Measurements from ENCODE around the gene LRMDA.
"Not testable (repeated sequence)": the region's sequence is repeated elsewhere in the genome, so short reads cannot be mapped to it uniquely, and the experiment has no call there.

DNA sequence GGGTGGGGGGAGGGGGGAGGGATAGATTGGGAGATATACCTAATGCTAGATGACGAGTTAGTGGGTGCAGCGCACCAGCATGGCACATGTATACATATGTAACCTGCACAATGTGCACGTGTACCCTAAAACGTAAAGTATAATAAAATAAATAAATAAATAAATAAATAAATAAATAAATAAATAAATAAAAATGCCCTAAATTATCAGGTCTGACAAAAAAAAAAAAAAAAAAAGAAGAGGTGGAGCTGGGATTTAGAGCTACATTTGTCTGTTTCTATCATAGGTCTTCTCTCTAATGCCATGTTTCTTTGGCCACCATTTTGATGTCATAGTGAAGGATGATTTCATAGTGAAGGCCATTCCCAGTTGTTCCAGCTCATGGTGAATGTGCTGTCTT is 1095.4 kb downstream of the LRMDA start:
- TF ChIP-seq CTCF, EZH2 (IDR thresholded peaks at IDR 0.05): not testable (repeated sequence)

All from neural progenitor cell (in vitro differentiated cells).